Urinary bladder (tissue), 4 donors: ENCODE data around the gene ATP8A1. TPM values are rescaled to one million over a fixed set of nuclear protein-coding genes. Genes with fewer than 3 reads are reported as not detected.
"Not testable (repeated sequence)": the region's sequence is repeated elsewhere in the genome, so short reads cannot be mapped to it uniquely, and the experiment has no call there.

ENCODE experiments used
- DNase-seq: peaks from one replicate; pipeline ENCODE4 v3.0.0-alpha.2; 2015; ENCODE audit errors: extremely low spot score
- H3K27ac ChIP-seq: one replicate; pipeline ENCODE4 v1.5.1; 2013; ENCODE audit warnings: low read depth, mild to moderate bottlenecking, moderate library complexity
- H3K36me3 ChIP-seq: one replicate; pipeline ENCODE4 v1.6.1; 2013; ENCODE audit warnings: mild to moderate bottlenecking, moderate library complexity; ENCODE audit not compliant: insufficient read depth
- H3K4me1 ChIP-seq: one replicate; pipeline ENCODE4 v1.6.1; 2013; ENCODE audit warnings: mild to moderate bottlenecking, moderate library complexity; ENCODE audit not compliant: insufficient read depth
- H3K4me3 ChIP-seq: one replicate; pipeline ENCODE4 v1.5.1; 2013; ENCODE audit warnings: low read depth, low read length
- WGBS: extraction: QIAGEN DNeasy Blood & Tissue Kit; methylation state at CpG from one replicate; pipeline ENCODE4 v1.1.7; 2013; 5-methylcytosine and 5-hydroxymethylcytosine counted together
- polyA plus RNA-seq: library from polyadenylated mRNA; stranded (reverse); fragments of 200-250 nt; gene quantifications from one replicate; pipeline ENCODE4 v1.2.3, GENCODE V29; 2013
- total RNA-seq: library from RNA; depleted of rRNA; stranded (reverse); fragments of >200 nt; gene quantifications from one replicate; pipeline ENCODE4 v1.2.3, GENCODE V29; 2014
- donor health status: healthy with polysubstance abuse.
- donor health status: healthy.

The ATP8A1 gene
- total and polyA plus RNA-seq, 2 donors = 3.9 to 59.2 TPM

DNA sequence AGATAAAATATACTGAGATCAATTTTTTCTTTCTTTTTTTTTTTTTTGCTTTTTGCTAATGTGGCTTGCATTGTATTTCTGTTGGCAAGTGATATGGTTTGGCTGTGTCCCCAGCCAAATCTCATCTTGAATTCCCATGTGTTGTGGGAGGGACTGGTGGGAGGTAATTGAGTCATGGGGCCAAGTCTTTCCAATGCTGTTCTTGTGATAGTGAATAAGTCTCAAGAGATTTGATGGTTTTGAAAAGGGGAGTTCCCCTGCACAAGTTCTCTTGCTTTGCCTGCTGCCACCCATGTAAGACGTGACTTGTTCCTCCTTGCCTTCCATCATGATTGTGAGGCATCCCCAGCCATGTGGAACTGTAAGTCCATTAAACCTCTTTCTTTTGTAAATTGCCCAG is 195.7 kb downstream of the ATP8A1 start:
- DNase-seq, H3K4me3 ChIP-seq: not testable (repeated sequence)
- 84% methylated on average over 1 of the region's 1 CpG for WGBS

DNA sequence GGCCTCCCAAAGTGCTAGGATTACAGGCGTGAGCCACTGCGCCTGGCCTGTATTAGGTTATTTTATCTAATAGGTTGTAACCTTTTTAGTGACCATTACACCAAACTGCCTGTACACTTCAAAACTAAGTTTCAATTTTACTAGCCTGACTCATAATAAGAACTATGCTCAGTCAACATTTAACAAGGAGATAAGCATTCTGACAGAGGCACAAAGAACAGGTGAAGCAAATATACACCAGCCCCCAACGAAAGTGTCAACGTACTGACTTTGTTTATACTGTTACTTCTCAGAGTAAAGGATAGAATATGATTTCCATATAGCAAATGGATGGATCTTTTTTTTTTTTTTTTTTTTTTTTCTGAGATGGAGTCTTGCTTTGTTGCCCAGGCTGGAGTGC is 196.9 kb downstream of the ATP8A1 start:
- DNase-seq = no peak
- no peaks in the 10 kb centered on the region for H3K36me3 ChIP-seq
- 77% methylated on average over 4 of the region's 4 CpGs for WGBS
- no peak overlapping the region for H3K4me3 ChIP-seq
- no peak overlapping the region for H3K27ac ChIP-seq
- H3K4me1 ChIP-seq = no peaks in the 10 kb centered on the region

More for the DNA sequence above, 195.7 kb downstream of the ATP8A1 start:
- H3K27ac ChIP-seq, H3K4me1 ChIP-seq, H3K36me3 ChIP-seq: not testable (repeated sequence)

DNA sequence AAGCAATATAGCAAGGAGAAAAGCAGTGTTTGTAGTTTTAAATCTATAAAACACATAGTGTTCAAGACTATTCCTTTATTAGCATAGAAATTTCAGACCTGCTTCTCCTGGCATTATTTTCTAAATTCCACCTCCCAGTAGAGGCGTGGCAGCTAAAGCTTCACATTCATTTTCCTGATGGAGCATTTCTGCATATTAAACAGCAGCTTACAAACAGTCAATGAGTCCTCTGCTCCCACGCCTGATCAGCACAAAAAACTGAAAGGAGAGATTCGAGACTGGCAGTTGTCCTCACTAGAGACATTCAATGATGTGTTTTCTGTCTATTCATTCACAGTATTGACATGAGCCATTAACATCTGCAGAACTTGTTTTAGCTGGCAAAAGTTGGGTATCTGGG is 198.2 kb downstream of the ATP8A1 start:
- Histone ChIP-seq H3K4me3 (no peak overlapping the region), H3K36me3 (no peaks in the 10 kb centered on the region), H3K4me1 (no peaks in the 10 kb centered on the region), H3K27ac (no peak overlapping the region)
- DNase-seq = no peak
- 76% methylated on average over 3 of the region's 3 CpGs for WGBS

DNA sequence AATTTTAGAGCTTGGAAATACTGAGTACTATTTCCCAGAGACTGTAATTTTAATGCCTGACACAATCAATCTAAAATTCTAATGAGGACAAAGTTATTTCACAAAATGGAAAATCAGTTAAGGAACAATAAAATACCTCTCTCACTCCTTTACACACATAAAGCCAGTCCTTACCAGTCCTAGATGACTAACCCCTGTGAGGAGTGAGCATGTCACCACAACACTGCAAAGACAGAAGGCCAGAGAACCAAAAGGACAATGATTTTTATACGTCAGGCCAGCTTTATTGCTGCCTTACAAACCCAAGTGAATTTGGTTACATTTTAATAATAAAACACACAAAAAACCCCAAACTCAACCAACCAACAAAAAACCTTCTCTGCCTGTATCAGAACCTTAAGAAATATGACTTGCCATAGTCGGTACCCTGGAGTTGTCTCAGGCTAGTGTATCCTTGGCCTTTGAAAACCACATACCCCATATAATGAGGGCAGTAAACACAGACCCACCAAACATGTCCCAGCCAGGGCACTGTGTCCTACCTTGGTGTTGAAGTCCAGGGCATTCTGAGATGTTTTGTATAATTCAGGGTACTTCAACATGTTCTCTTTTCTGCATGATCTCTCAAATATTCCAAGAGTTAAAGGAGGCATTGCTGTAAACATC is 202.0 kb downstream of the ATP8A1 start:
- 70% methylated on average over 2 of the region's 2 CpGs for WGBS
- Histone ChIP-seq H3K36me3 (peaks cover 4% of the 10 kb centered on the region), H3K4me1 (no peaks in the 10 kb centered on the region), H3K4me3 (no peak overlapping the region), H3K27ac (no peak overlapping the region)
- DNase-seq = no peak

DNA sequence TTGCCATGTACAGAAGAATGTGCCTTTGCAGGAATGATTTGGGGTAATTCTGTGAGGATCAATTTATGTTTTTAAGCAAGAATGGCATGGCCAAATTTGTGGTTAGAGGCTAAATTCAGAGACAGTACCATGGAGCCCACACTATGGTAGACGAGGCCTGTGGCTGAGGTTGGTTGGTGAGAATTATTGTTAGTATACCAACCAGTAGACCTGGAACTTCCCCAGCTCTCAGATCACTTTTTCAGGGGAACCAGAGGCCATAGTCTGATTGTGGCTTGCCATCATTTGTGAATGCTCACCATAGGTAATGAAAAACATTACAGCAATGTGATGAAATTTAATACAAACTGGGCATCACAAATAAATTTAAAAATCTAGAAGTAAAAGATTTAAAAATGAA is 203.3 kb downstream of the ATP8A1 start:
- DNase-seq = no peak
- H3K4me1 ChIP-seq = no peaks in the 10 kb centered on the region
- peaks cover 4% of the 10 kb centered on the region for H3K36me3 ChIP-seq
- H3K27ac ChIP-seq = no peak overlapping the region
- no peak overlapping the region for H3K4me3 ChIP-seq
- WGBS = 88% methylated on average over 1 of the region's 1 CpG

DNA sequence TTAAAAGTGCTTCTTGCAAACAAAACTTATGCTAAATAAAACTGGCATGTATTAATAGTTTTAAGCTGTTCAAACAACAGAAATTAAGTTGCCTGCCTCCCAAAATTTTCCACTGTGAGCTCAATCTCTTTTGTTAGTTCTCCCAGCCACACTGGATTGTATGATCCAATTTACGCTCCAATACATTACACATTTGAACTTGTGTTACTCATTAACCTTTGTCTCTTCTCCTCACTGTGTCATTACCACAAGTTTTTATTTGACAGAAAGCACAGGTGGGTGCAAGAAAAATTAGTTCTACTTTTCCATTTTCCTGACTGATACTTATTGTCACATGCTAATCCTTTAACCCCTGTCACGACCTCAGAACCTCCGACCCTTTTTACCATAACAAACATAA is 204.1 kb downstream of the ATP8A1 start:
- no peaks in the 10 kb centered on the region for H3K4me1 ChIP-seq
- peaks cover 4% of the 10 kb centered on the region for H3K36me3 ChIP-seq
- WGBS = 55% methylated on average over 3 of the region's 3 CpGs
- no peak for DNase-seq
- H3K4me3 ChIP-seq = no peak overlapping the region
- no peak overlapping the region for H3K27ac ChIP-seq

DNA sequence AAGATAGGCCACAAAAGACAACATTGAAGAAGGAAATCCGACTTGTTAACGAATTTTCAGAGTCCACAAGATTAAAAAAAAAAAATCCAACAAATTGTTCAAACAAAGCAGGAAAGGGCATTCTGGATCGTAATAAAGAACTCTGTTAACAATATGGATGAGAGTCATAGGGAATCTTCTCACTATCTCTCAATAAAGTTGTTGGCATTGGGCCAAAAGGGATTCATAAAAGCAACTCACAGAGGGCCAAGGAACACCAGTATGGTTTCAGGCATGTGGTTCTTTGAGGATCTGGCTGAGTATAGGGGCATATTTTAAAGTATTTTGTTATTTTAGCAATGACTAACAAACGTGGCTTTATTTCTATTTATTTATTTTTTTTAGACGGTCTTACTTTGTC is 210.1 kb downstream of the ATP8A1 start:
- H3K4me1 ChIP-seq = no peaks in the 10 kb centered on the region
- H3K36me3 ChIP-seq = peaks cover 4% of the 10 kb centered on the region
- no peak for DNase-seq
- H3K27ac ChIP-seq = no peak overlapping the region
- WGBS = 49% methylated on average over 5 of the region's 5 CpGs
- H3K4me3 ChIP-seq = no peak overlapping the region

DNA sequence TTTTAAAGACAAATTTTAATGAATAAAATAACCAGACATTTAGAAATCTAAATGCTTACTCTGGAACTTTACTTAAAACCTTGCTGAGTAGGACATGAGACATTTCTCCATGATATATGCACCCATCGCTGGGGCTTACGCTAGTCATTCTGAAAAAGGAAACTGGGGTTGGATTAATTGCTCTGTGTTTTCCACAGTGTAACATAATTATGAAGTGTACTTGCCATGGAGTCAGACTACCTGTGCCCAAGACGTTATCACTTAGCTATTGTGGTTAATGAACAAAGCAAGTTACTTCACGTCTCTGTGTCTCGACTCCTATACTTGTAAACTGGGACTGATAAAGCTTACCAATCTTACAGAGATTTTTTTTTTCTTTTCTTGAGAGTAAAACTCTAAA is 211.9 kb downstream of the ATP8A1 start:
- Histone ChIP-seq H3K36me3 (no peaks in the 10 kb centered on the region), H3K4me3 (no peak overlapping the region), H3K4me1 (no peaks in the 10 kb centered on the region), H3K27ac (no peak overlapping the region)
- DNase-seq = no peak
- WGBS = 84% methylated on average over 5 of the region's 5 CpGs

DNA sequence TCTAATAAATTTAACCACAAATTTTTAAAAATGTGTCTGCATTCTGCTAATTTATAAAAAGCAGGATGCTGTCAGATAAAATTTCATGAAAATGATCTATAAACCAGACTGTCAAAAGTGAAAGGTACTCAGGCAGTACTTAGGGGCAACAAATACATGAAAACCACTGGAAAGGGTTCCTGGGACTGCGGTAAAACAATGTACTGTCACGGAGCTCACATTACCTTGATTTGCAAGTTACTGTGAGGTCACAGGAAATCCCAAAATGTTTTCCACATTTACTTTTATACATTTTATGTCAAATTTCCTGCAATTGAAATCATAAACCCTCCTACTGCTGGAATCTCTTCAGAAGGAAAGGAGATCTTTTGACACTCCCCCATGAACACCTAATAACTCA is 214.3 kb downstream of the ATP8A1 start:
- H3K4me1 ChIP-seq = no peaks in the 10 kb centered on the region
- WGBS = 71% methylated on average over 2 of the region's 2 CpGs
- H3K27ac ChIP-seq = no peak overlapping the region
- no peak for DNase-seq
- H3K36me3 ChIP-seq = no peaks in the 10 kb centered on the region
- no peak overlapping the region for H3K4me3 ChIP-seq

DNA sequence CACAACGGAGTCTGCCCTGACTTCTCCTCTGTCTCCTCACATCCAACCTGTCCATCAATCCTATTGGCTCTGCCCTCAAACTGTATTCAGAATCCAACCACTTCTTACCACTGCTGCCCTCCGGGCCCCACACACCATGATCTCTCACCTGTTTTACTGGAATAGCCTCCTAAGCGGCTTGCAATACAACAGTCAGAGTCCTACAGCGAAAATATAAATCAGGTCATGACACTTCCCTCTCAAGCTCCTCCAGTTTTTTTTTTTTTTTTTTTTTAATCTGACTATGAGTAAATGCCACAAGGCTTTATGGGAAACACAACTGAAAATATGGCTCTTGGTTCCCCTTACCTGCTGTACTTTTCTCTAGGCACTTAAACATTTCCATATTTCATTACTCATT is 216.8 kb downstream of the ATP8A1 start:
- no peak overlapping the region for H3K27ac ChIP-seq
- no peaks in the 10 kb centered on the region for H3K36me3 ChIP-seq
- 93% methylated on average over 4 of the region's 4 CpGs for WGBS
- H3K4me1 ChIP-seq = no peaks in the 10 kb centered on the region
- no peak overlapping the region for H3K4me3 ChIP-seq
- no peak for DNase-seq

DNA sequence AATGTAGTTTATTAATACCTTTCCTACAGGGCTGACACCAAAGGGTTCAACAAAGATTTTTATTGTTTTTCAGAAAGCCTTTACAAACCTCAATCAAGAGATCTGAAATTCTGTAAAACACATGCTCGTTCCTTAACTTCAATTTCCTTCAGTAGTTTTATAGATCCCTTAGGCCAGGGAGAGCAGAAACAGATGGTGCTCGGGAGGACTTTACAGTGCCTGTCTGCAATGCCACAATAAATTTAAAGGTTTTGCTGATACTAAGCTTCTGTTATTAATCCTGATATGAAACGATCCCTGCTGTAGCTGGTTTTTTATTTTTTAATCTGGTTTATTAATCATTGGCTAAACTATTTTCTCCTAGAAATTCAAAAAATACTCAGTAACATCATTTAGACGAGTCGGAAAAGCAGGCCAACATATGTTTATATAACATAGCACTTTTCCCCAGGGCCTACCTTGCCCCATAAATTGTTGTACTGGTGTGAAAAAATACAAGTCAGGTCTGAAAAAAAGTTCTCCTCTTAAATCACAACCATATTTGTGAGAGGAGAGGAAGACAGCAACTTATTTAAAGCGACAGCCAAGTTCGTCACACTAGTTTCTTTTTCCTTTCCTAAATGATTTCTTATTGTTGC is 219.9 kb downstream of the ATP8A1 start:
- H3K4me1 ChIP-seq = no peaks in the 10 kb centered on the region
- WGBS = 55% methylated on average over 7 of the region's 7 CpGs
- H3K36me3 ChIP-seq = no peaks in the 10 kb centered on the region
- H3K4me3 ChIP-seq = no peak overlapping the region
- H3K27ac ChIP-seq = no peak overlapping the region
- DNase-seq = no peak

DNA sequence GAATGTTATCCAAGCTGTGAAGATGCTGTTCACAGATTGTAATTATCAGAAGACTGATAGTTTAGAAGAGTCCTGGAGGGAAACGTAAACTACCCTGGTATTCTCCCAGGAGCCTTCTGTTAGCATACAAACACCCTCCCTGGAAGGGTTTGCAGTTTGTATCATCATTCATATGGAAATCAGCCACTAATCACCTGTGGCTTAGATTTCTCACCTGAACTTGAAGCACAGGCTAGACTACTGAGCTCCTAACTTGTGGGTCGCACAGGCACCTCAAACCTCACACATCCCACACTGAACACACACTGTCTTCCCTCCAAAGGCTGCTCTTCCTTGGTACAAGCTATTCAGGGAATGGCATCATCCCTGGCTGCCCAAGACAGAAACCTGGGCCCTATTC is 228.9 kb downstream of the ATP8A1 start:
- H3K4me1 ChIP-seq = no peaks in the 10 kb centered on the region
- no peak overlapping the region for H3K4me3 ChIP-seq
- H3K27ac ChIP-seq = no peak overlapping the region
- no peak for DNase-seq
- H3K36me3 ChIP-seq = no peaks in the 10 kb centered on the region
- WGBS = 73% methylated on average over 2 of the region's 2 CpGs

DNA sequence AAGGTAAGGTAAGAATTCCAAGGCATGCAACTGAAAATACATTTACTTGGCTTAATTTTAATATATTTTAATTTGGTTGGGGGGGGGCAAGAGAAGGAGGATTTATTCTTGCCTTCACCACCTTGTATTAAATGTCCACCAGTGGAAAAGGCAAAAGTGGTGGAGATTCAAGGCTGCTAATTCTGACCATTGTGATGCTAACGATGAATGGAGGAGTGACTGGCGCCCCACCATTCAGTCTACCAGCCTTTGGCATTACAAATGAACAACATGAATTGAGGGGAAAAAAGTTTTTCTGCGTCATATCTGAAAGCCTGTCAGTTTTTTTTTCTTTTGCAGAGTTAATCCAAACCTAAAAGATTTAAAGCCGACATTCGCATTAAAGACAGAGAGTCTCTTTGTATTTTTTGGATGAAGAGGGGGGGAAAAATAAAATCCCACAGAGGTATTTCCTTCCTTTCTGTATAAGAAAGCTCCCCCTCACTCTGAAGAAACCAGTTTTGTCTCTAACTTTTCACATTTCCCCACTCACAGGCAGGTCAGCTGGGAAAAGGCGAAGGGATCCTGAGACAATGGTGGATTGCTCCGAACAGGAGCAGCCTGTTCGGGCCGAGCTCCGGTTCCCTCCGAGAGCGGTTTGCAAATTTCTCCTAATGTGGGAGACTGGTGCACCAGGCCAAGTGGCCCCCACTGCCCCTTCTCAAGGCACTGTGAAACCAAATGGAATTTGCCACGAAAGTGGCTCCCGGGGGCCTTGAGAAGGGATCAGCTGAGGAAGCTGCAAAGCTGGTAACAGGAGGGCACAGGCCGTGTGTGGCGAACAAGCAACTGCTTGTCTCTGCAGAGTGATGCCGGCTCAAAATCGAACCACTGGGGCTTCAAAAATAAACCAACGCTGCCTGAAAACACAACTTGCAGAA is 231.5 kb downstream of the ATP8A1 start:
- H3K4me3 ChIP-seq = no peak overlapping the region
- no peak for DNase-seq
- WGBS = 80% methylated on average over 19 of the region's 19 CpGs
- H3K36me3 ChIP-seq = no peaks in the 10 kb centered on the region
- H3K4me1 ChIP-seq = no peaks in the 10 kb centered on the region
- no peak overlapping the region for H3K27ac ChIP-seq

DNA sequence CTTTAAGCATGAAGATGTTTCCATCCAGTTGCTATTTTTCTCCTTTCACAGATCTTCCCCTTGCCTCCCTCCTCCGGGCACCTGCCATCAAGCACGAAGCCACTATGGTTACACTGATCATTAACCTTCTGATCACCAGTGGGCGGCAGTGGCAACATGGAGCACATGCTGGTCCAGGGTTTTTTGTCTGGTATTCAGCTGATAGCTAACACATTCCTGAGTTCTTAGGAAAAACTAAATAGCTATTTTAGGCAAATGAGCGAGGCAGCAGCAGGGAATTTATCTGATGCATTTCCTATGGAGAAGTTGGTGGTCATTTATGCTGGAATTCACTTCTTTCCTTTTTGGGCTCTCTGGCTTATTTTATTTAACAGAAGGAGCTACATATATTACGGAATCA is 236.8 kb downstream of the ATP8A1 start:
- H3K36me3 ChIP-seq = no peaks in the 10 kb centered on the region
- H3K4me1 ChIP-seq = no peaks in the 10 kb centered on the region
- 77% methylated on average over 5 of the region's 5 CpGs for WGBS
- H3K4me3 ChIP-seq = no peak overlapping the region
- no peak for DNase-seq
- no peak overlapping the region for H3K27ac ChIP-seq
